Effector memory CD8-positive, alpha-beta T cell (primary cell): ENCODE results near the gene RAB3GAP1.

Source experiments
- ATAC-seq: fragments of 150-1000 bp; cut with Tn5 transposase; replicated peaks from 2 replicates; pipeline ENCODE4 v1.10.0; 2021; ENCODE audit warnings: mild to moderate bottlenecking, moderate library complexity
- DNase-seq, 3 experiments: peaks; one replicate each; pipeline ENCODE4 v3.0.0; 2021
- H3K27ac Mint-ChIP-seq, 2 donors: one replicate each; pipeline ENCODE4 v1.8.0; 2022; ENCODE audit warnings: mild to moderate bottlenecking in 2 of 2, mixed read lengths in 2 of 2, moderate library complexity in 2 of 2
- H3K27me3 Mint-ChIP-seq, 2 donors: one replicate each; pipeline ENCODE4 v1.8.0; 2022; ENCODE audit warnings: mixed read lengths in 2 of 2
- H3K36me3 Mint-ChIP-seq: one replicate; pipeline ENCODE4 v1.8.0; 2022; ENCODE audit warnings: mild to moderate bottlenecking, moderate library complexity, mixed read lengths; ENCODE audit not compliant: insufficient read depth
- H3K4me1 Mint-ChIP-seq, 2 donors: one replicate each; pipeline ENCODE4 v1.8.0; 2022; ENCODE audit warnings: low read depth in 2 of 2, mixed read lengths in 2 of 2
- H3K4me3 Mint-ChIP-seq, 2 donors: one replicate each; pipeline ENCODE4 v1.8.0; 2022; ENCODE audit warnings: mild to moderate bottlenecking in 2 of 2, mixed read lengths in 2 of 2, moderate library complexity in 2 of 2
- H3K9me3 Mint-ChIP-seq, 2 donors: one replicate each; pipeline ENCODE4 v1.8.0; 2022; ENCODE audit warnings: mixed read lengths in 2 of 2

The RAB3GAP1 gene

GRCh38 chr2:135169900-135170753 lies 118.0 kb downstream of the RAB3GAP1 start:
- Mint-ChIP-seq H3K9me3 (no peaks in the 10 kb centered on the region), H3K4me3 (peak overlapping the region; percentile 37 to 63), H3K36me3 (peaks cover 16% of the 10 kb centered on the region), H3K4me1 (peaks cover 0 to 3% of the 10 kb centered on the region in 2 donors), H3K27ac (peak overlapping the region; percentile 51 to 88), H3K27me3 (no peaks in the 10 kb centered on the region)
- DNase-seq (no peak), ATAC-seq (no peak)

- H3K27me3 Mint-ChIP-seq: no peaks in the 10 kb centered on the region
- H3K27ac Mint-ChIP-seq: no peak overlapping the region
- no peak overlapping the region for H3K4me3 Mint-ChIP-seq
- ATAC-seq (no peak), DNase-seq (no peak)
- H3K36me3 Mint-ChIP-seq: peaks cover 3% of the 10 kb centered on the region
- H3K9me3 Mint-ChIP-seq: peaks cover 2 to 5% of the 10 kb centered on the region in 2 donors
- H3K4me1 Mint-ChIP-seq: peaks cover 0 to 3% of the 10 kb centered on the region in 2 donors
Measured at GRCh38 chr2:135174049-135174809, 122.1 kb downstream of the RAB3GAP1 start.

- DNase-seq (no peak), ATAC-seq (no peak)
- Mint-ChIP-seq H3K27me3 (no peaks in the 10 kb centered on the region), H3K36me3 (peaks cover 3% of the 10 kb centered on the region), H3K4me1 (peaks cover 0 to 3% of the 10 kb centered on the region in 2 donors), H3K27ac (no peak overlapping the region), H3K9me3 (peaks cover 2 to 5% of the 10 kb centered on the region in 2 donors), H3K4me3 (no peak overlapping the region)
Measured at GRCh38 chr2:135174810-135175093, 122.7 kb downstream of the RAB3GAP1 start.

- Mint-ChIP-seq H3K27me3 (no peaks in the 10 kb centered on the region), H3K9me3 (peaks cover 2 to 5% of the 10 kb centered on the region in 2 donors), H3K36me3 (peaks cover 3% of the 10 kb centered on the region), H3K4me1 (peaks cover 0 to 2% of the 10 kb centered on the region in 2 donors), H3K27ac (no peak overlapping the region), H3K4me3 (no peak overlapping the region)
- DNase-seq: no peak
- ATAC-seq: no peak
Measured at GRCh38 chr2:135175177-135175576, 123.1 kb downstream of the RAB3GAP1 start.

GRCh38 chr2:135179689-135180088 lies 127.6 kb downstream of the RAB3GAP1 start:
- H3K27me3 Mint-ChIP-seq: no peaks in the 10 kb centered on the region
- no peak for DNase-seq
- H3K4me3 Mint-ChIP-seq: no peak overlapping the region
- no peak for ATAC-seq
- peaks cover 2 to 5% of the 10 kb centered on the region in 2 donors for H3K9me3 Mint-ChIP-seq
- H3K36me3 Mint-ChIP-seq: no peaks in the 10 kb centered on the region
- no peak overlapping the region for H3K27ac Mint-ChIP-seq
- H3K4me1 Mint-ChIP-seq: no peaks in the 10 kb centered on the region

- DNase-seq: no peak
- no peaks in the 10 kb centered on the region for H3K4me1 Mint-ChIP-seq
- no peaks in the 10 kb centered on the region for H3K27me3 Mint-ChIP-seq
- H3K27ac Mint-ChIP-seq: no peak overlapping the region
- H3K4me3 Mint-ChIP-seq: no peak overlapping the region
- H3K36me3 Mint-ChIP-seq: no peaks in the 10 kb centered on the region
- H3K9me3 Mint-ChIP-seq: peaks cover 0 to 2% of the 10 kb centered on the region in 2 donors
- ATAC-seq: no peak
Measured at GRCh38 chr2:135182190-135182589, 130.1 kb downstream of the RAB3GAP1 start.

GRCh38 chr2:135182601-135183000 lies 130.5 kb downstream of the RAB3GAP1 start:
- H3K36me3 Mint-ChIP-seq: no peaks in the 10 kb centered on the region
- H3K27me3 Mint-ChIP-seq: no peaks in the 10 kb centered on the region
- ATAC-seq: no peak
- no peak overlapping the region for H3K27ac Mint-ChIP-seq
- no peak overlapping the region for H3K4me3 Mint-ChIP-seq
- no peaks in the 10 kb centered on the region for H3K4me1 Mint-ChIP-seq
- peaks cover 0 to 2% of the 10 kb centered on the region in 2 donors for H3K9me3 Mint-ChIP-seq
- no peak for DNase-seq

- Mint-ChIP-seq H3K4me3 (no peak overlapping the region), H3K36me3 (no peaks in the 10 kb centered on the region), H3K27ac (no peak overlapping the region), H3K27me3 (no peaks in the 10 kb centered on the region), H3K9me3 (peaks cover 0 to under 1% of the 10 kb centered on the region in 2 donors), H3K4me1 (no peaks in the 10 kb centered on the region)
- ATAC-seq (no peak), DNase-seq (no peak)
Measured at GRCh38 chr2:135183822-135184221, 131.7 kb downstream of the RAB3GAP1 start.

- peaks cover 6 to 8% of the 10 kb centered on the region in 2 donors for H3K9me3 Mint-ChIP-seq
- no peak overlapping the region for H3K27ac Mint-ChIP-seq
Measured at GRCh38 chr2:135186054-135186453, 134.0 kb downstream of the RAB3GAP1 start.

GRCh38 chr2:135187270-135187669 lies 135.2 kb downstream of the RAB3GAP1 start:
- no peaks in the 10 kb centered on the region for H3K36me3 Mint-ChIP-seq
- H3K27me3 Mint-ChIP-seq: no peaks in the 10 kb centered on the region
- no peaks in the 10 kb centered on the region for H3K4me1 Mint-ChIP-seq
- peaks cover 6 to 8% of the 10 kb centered on the region in 2 donors for H3K9me3 Mint-ChIP-seq
- H3K27ac Mint-ChIP-seq: no peak overlapping the region
- ATAC-seq: no peak
- no peak for DNase-seq
- no peak overlapping the region for H3K4me3 Mint-ChIP-seq

More at GRCh38 chr2:135186054-135186453, 134.0 kb downstream of the RAB3GAP1 start:
- ATAC-seq (no peak), DNase-seq (no peak)
- no peak overlapping the region for H3K4me3 Mint-ChIP-seq
- no peaks in the 10 kb centered on the region for H3K27me3 Mint-ChIP-seq
- no peaks in the 10 kb centered on the region for H3K36me3 Mint-ChIP-seq
- no peaks in the 10 kb centered on the region for H3K4me1 Mint-ChIP-seq

GRCh38 chr2:135189148-135189547 lies 137.1 kb downstream of the RAB3GAP1 start:
- ATAC-seq (no peak), DNase-seq (no peak)
- no peaks in the 10 kb centered on the region for H3K36me3 Mint-ChIP-seq
- no peak overlapping the region for H3K4me3 Mint-ChIP-seq
- no peaks in the 10 kb centered on the region for H3K27me3 Mint-ChIP-seq
- peaks cover 6 to 12% of the 10 kb centered on the region in 2 donors for H3K9me3 Mint-ChIP-seq
- no peak overlapping the region for H3K27ac Mint-ChIP-seq
- H3K4me1 Mint-ChIP-seq: no peaks in the 10 kb centered on the region

- Mint-ChIP-seq H3K36me3 (no peaks in the 10 kb centered on the region), H3K4me1 (no peaks in the 10 kb centered on the region), H3K27me3 (no peaks in the 10 kb centered on the region), H3K9me3 (peaks cover 6 to 15% of the 10 kb centered on the region in 2 donors), H3K4me3 (no peak overlapping the region), H3K27ac (no peak overlapping the region)
- ATAC-seq (no peak), DNase-seq (no peak)
Measured at GRCh38 chr2:135190799-135191198, 138.7 kb downstream of the RAB3GAP1 start.

GRCh38 chr2:135198481-135198880 lies 146.4 kb downstream of the RAB3GAP1 start:
- no peak for ATAC-seq
- no peaks in the 10 kb centered on the region for H3K36me3 Mint-ChIP-seq
- no peaks in the 10 kb centered on the region for H3K27me3 Mint-ChIP-seq
- no peak for DNase-seq
- no peak overlapping the region for H3K27ac Mint-ChIP-seq
- H3K4me3 Mint-ChIP-seq: no peak overlapping the region
- no peaks in the 10 kb centered on the region for H3K4me1 Mint-ChIP-seq
- peaks cover 0 to 7% of the 10 kb centered on the region in 2 donors for H3K9me3 Mint-ChIP-seq

GRCh38 chr2:135202751-135203150 lies 150.7 kb downstream of the RAB3GAP1 start:
- Mint-ChIP-seq H3K27ac (no peak overlapping the region), H3K9me3 (no peaks in the 10 kb centered on the region), H3K4me3 (no peak overlapping the region), H3K27me3 (no peaks in the 10 kb centered on the region), H3K36me3 (no peaks in the 10 kb centered on the region), H3K4me1 (no peaks in the 10 kb centered on the region)
- ATAC-seq (no peak), DNase-seq (no peak)
